Osteoblast (primary cell): ENCODE measurements around the gene SAP30BP. TPM values are rescaled to one million over a fixed set of nuclear protein-coding genes. Genes with fewer than 3 reads are reported as not detected.

ENCODE experiments used
- DNase-seq: peaks from one replicate; pipeline ENCODE4 v3.0.0; 2011; ENCODE audit warnings: low spot score, mixed read lengths; ENCODE audit not compliant: insufficient read length; ENCODE audit errors: missing footprints
- H2AFZ ChIP-seq: 2 replicates; pipeline ENCODE4 v1.6.0; 2011; ENCODE audit warnings: mild to moderate bottlenecking, low read length
- H3K27ac ChIP-seq: 2 replicates; pipeline ENCODE4 v1.5.1; 2011; ENCODE audit warnings: mild to moderate bottlenecking, low read depth, low read length, moderate library complexity
- H3K27me3 ChIP-seq: 2 replicates; pipeline ENCODE4 v1.6.0; 2012; ENCODE audit warnings: mild to moderate bottlenecking, control low read depth, inconsistent platforms, low read length, moderate library complexity; ENCODE audit not compliant: insufficient read depth
- H3K36me3 ChIP-seq: 2 replicates; pipeline ENCODE4 v1.5.1; 2011; ENCODE audit warnings: mild to moderate bottlenecking, low read length, control low read depth, moderate library complexity; ENCODE audit not compliant: insufficient read depth
- H3K4me1 ChIP-seq: 2 replicates; pipeline ENCODE4 v1.5.1; 2011; ENCODE audit warnings: mild to moderate bottlenecking, low read length, control low read depth, moderate library complexity; ENCODE audit not compliant: insufficient read depth
- H3K4me2 ChIP-seq: 2 replicates; pipeline ENCODE4 v1.6.0; 2011; ENCODE audit warnings: mild to moderate bottlenecking, low read length; ENCODE audit not compliant: insufficient read depth
- H3K4me3 ChIP-seq: fragments of 200-600 bp; sonication (generic); 3 replicates; pipeline ENCODE4 v1.5.1; 2012; ENCODE audit warnings: mild to moderate bottlenecking, low read length, inconsistent platforms; ENCODE audit not compliant: insufficient read depth
- H3K79me2 ChIP-seq: 2 replicates; pipeline ENCODE4 v1.6.0; 2012; ENCODE audit warnings: mild to moderate bottlenecking, low read length, control low read depth, inconsistent platforms; ENCODE audit not compliant: insufficient read depth
- H3K9me3 ChIP-seq: 2 replicates; pipeline ENCODE4 v1.5.1; 2011; ENCODE audit warnings: low read depth, low read length, control low read depth
- H4K20me1 ChIP-seq: 2 replicates; pipeline ENCODE4 v1.6.0; 2012; ENCODE audit warnings: mild to moderate bottlenecking, low read length, control low read depth; ENCODE audit not compliant: insufficient read depth
- CTCF ChIP-seq: IDR thresholded peaks from 2 replicates; pipeline ENCODE4 v1.5.1; 2011; ENCODE audit warnings: mild to moderate bottlenecking, low read depth, low read length, moderate library complexity; ENCODE audit errors: extremely low read depth
- total RNA-seq: library from RNA; depleted of rRNA; stranded (reverse); fragments of >200 nt; gene quantifications from 2 replicates; pipeline ENCODE4 v1.2.3, GENCODE V29; 2012

The SAP30BP gene
- total RNA-seq, 1 donor = 48.1 TPM

GRCh38 chr17:75638893-75639292 is 28.2 kb upstream of the SAP30BP start:
- no peak overlapping the region for H3K4me2 ChIP-seq
- no peak overlapping the region for H3K27ac ChIP-seq
- no peak for DNase-seq
- peaks cover 5% of the 10 kb centered on the region for H3K4me1 ChIP-seq
- H3K79me2 ChIP-seq = no peaks in the 10 kb centered on the region
- H4K20me1 ChIP-seq = peaks cover 3% of the 10 kb centered on the region
- H3K9me3 ChIP-seq = no peaks in the 10 kb centered on the region
- H3K27me3 ChIP-seq = no peaks in the 10 kb centered on the region
- TF ChIP-seq CTCF = no peak
- H2AFZ ChIP-seq = no peak overlapping the region
- H3K4me3 ChIP-seq = no peak overlapping the region
- H3K36me3 ChIP-seq = no peaks in the 10 kb centered on the region

- H4K20me1 ChIP-seq = peaks cover 3% of the 10 kb centered on the region
- H3K79me2 ChIP-seq = no peaks in the 10 kb centered on the region
- peaks cover under 1% of the 10 kb centered on the region for H3K4me1 ChIP-seq
- no peak overlapping the region for H2AFZ ChIP-seq
- H3K4me3 ChIP-seq = no peak overlapping the region
- H3K9me3 ChIP-seq = no peaks in the 10 kb centered on the region
- no peak overlapping the region for H3K27ac ChIP-seq
- peak; percentile 73 for DNase-seq
- TF ChIP-seq CTCF = no peak
- H3K4me2 ChIP-seq = no peak overlapping the region
- no peaks in the 10 kb centered on the region for H3K36me3 ChIP-seq
- no peaks in the 10 kb centered on the region for H3K27me3 ChIP-seq
These were observed 27.8 kb upstream of the SAP30BP start for GRCh38 chr17:75639327-75639726.

GRCh38 chr17:75639771-75640555 is 27.2 kb upstream of the SAP30BP start:
- H3K4me3 ChIP-seq = no peak overlapping the region
- peaks cover 3% of the 10 kb centered on the region for H4K20me1 ChIP-seq
- H3K79me2 ChIP-seq = no peaks in the 10 kb centered on the region
- TF ChIP-seq CTCF = no peak
- no peaks in the 10 kb centered on the region for H3K27me3 ChIP-seq
- H3K36me3 ChIP-seq = no peaks in the 10 kb centered on the region
- peak; percentile 79 for DNase-seq
- H3K4me2 ChIP-seq = no peak overlapping the region
- no peaks in the 10 kb centered on the region for H3K4me1 ChIP-seq
- no peak overlapping the region for H2AFZ ChIP-seq
- H3K9me3 ChIP-seq = no peaks in the 10 kb centered on the region
- no peak overlapping the region for H3K27ac ChIP-seq

GRCh38 chr17:75640556-75641119 is 26.5 kb upstream of the SAP30BP start:
- Histone ChIP-seq H4K20me1 (no peaks in the 10 kb centered on the region), H3K36me3 (no peaks in the 10 kb centered on the region), H3K27me3 (no peaks in the 10 kb centered on the region), H3K4me2 (no peak overlapping the region), H2AFZ (no peak overlapping the region), H3K4me1 (no peaks in the 10 kb centered on the region), H3K9me3 (no peaks in the 10 kb centered on the region), H3K27ac (no peak overlapping the region), H3K79me2 (no peaks in the 10 kb centered on the region), H3K4me3 (no peak overlapping the region)
- no peak for TF ChIP-seq CTCF
- peak; percentile 50 for DNase-seq
